HG02610 (cell line): Measurements from ENCODE around the gene JAM3.
A peak's percentile ranks its signal among the peaks of the same experiment; 100 is the strongest.

Experiments used
- ATAC-seq: cut with Tn5 transposase; IDR thresholded peaks from one replicate; pipeline ENCODE4 v1.9.1; 2021; ENCODE audit warnings: mild to moderate bottlenecking, moderate library complexity; ENCODE audit not compliant: unreplicated experiment

The JAM3 gene

GRCh38 chr11:134142536-134142935 is 73.7 kb downstream of the JAM3 start:
- no peak for ATAC-seq

- no peak for ATAC-seq
These were observed 74.9 kb downstream of the JAM3 start for GRCh38 chr11:134143801-134144200.

GRCh38 chr11:134144744-134145143 is 75.9 kb downstream of the JAM3 start:
- no peak for ATAC-seq

GRCh38 chr11:134145715-134146114 is 76.8 kb downstream of the JAM3 start:
- no peak for ATAC-seq

- ATAC-seq, result no peak
These were observed 77.7 kb downstream of the JAM3 start for GRCh38 chr11:134146598-134146997.

GRCh38 chr11:134149371-134149770 is 80.5 kb downstream of the JAM3 start:
- ATAC-seq, result no peak

GRCh38 chr11:134150195-134150903 is 81.5 kb downstream of the JAM3 start:
- peak; percentile 48 for ATAC-seq

GRCh38 chr11:134151083-134151747 is 82.3 kb downstream of the JAM3 start:
- no peak for ATAC-seq

- ATAC-seq, result no peak
These were observed 83.8 kb downstream of the JAM3 start for GRCh38 chr11:134152696-134153095.

GRCh38 chr11:134153147-134153905 is 84.5 kb downstream of the JAM3 start:
- ATAC-seq, result no peak

GRCh38 chr11:134154441-134154840 is 85.6 kb downstream of the JAM3 start:
- no peak for ATAC-seq

- no peak for ATAC-seq
These were observed 86.6 kb downstream of the JAM3 start for GRCh38 chr11:134155456-134155855.

- ATAC-seq, result no peak
These were observed 87.3 kb downstream of the JAM3 start for GRCh38 chr11:134155946-134156865.

GRCh38 chr11:134157451-134157850 is 88.6 kb downstream of the JAM3 start:
- ATAC-seq, result no peak

- ATAC-seq, result no peak
These were observed 89.2 kb downstream of the JAM3 start for GRCh38 chr11:134158023-134158422.

GRCh38 chr11:134159652-134160051 is 90.8 kb downstream of the JAM3 start:
- no peak for ATAC-seq

GRCh38 chr11:134164490-134165370 is 95.9 kb downstream of the JAM3 start:
- ATAC-seq, result no peak

GRCh38 chr11:134170177-134170918 is 101.5 kb downstream of the JAM3 start:
- ATAC-seq, result no peak

GRCh38 chr11:134170919-134171281 is 102.0 kb downstream of the JAM3 start:
- ATAC-seq, result no peak
